HG02943 (cell line): ENCODE results near the gene PNPLA6.
"Not testable (repeated sequence)": the region's sequence is repeated elsewhere in the genome, so short reads cannot be mapped to it uniquely, and the experiment has no call there.

Experiments
- ATAC-seq: cut with Tn5 transposase; IDR thresholded peaks from one replicate; pipeline ENCODE4 v1.9.1; 2021; ENCODE audit warnings: mild to moderate bottlenecking, low read depth, moderate library complexity; ENCODE audit not compliant: unreplicated experiment

PNPLA6 gene

DNA sequence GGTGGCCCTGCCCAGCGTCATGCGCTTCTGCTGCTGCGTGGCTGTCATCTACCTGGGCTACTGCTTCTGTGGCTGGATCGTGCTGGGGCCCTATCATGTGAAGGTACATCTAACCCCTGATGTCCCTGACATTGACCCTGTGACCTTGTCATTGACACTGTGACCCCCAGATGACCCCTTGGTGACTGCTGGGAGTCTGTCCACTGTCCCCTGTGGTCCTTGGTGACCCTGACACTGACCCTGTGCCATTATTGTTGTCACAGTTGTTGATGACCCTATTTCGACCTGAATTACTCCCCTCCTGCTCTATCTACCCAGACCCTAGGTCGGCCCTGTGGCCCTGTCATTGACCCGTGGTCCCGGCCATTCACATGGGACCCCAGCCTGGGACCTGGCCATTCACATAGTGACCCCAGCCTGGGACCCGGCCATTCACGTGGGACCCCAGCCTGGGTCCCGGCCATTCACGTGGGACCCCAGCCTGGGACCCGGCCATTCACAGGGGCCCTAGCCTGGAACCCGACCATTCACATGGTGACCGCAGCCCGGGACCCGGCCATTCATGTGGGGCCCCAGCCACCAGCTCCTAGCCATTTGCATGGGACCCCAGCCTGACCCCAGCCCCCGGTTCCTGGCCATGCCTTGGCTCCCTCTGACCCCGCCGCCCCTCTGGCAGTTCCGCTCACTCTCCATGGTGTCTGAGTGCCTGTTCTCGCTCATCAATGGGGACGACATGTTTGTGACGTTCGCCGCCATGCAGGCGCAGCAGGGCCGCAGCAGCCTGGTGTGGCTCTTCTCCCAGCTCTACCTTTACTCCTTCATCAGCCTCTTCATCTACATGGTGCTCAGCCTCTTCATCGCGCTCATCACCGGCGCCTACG, 5.7 kb upstream of the PNPLA6 start:
- no peak for ATAC-seq

DNA sequence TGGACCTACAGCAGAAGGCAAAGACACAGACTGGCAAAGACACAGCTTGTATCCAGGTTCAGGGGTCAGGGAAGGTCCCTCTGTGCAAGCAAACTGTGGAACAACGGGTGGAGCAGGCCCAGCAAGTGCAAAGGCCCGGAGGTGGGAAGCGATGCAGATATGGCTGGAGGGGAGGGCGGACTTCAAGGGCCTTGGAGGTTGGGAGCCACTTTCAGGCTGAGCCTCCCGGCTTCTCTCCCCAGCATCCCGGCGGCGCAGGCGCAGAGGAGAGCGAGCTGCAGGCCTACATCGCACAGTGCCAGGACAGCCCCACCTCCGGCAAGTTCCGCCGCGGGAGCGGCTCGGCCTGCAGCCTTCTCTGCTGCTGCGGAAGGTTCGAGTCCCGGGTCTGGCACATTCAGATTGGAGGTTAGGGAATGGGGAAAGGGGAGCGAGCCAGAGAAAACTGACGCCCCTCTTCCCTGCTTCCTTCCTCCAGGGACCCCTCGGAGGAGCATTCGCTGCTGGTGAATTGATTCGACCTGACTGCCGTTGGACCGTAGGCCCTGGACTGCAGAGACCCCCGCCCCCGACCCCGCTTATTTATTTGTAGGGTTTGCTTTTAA, 2.1 kb upstream of the PNPLA6 start:
- no peak for ATAC-seq

DNA sequence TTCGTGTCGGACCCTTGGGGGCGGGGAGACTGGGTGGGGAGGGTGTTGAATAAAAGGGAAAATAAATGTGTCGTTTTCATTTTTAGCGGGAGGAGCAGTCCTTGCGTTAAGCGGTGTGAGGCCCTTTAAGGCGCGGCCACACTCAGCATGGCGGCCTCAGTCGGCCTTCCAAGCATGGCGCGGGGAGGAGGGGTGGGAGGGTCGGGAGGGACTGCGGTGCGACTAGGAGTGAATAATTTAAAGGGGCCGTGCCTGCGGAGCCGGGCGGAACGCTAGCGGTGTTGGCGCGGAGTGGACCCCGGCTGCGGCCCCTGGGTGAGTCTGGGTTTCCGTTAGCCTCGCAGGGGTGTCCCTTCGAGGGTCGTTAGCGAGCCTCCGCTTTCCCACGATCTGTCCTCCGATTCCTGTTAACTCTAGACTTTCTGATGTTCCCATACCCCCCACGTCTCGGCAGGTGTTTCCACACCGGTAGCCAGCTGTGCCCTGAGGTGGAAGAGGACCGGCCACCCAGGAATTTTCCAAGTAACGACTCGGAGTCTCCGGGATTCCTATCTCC, 1.5 kb upstream of the PNPLA6 start:
- no peak for ATAC-seq

DNA sequence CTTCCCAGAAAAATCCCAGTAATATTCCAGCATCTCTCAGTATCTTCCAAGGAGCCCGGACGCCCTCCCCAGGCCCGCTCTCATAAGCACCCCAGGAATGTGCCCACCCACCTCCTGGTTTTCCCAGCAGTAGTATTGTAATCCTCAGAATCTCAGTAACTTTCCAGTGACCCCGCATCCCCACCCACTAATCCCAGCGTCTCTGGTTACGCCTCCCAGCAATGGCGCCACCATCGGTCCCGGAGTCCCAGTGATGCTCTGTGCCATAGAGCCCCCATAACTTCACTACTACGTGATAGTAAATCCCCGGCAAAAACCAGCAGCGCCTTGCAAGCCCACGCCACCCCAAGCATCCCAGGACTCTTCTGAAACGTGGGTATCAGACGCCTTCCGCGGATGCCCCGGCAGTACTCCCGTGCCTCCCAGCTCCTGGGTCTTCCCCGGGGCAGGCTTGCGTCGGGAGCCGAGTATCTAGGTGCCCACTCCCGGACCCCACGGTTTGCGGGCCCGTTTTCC, 928 bp upstream of the PNPLA6 start:
- ATAC-seq, result no peak

DNA sequence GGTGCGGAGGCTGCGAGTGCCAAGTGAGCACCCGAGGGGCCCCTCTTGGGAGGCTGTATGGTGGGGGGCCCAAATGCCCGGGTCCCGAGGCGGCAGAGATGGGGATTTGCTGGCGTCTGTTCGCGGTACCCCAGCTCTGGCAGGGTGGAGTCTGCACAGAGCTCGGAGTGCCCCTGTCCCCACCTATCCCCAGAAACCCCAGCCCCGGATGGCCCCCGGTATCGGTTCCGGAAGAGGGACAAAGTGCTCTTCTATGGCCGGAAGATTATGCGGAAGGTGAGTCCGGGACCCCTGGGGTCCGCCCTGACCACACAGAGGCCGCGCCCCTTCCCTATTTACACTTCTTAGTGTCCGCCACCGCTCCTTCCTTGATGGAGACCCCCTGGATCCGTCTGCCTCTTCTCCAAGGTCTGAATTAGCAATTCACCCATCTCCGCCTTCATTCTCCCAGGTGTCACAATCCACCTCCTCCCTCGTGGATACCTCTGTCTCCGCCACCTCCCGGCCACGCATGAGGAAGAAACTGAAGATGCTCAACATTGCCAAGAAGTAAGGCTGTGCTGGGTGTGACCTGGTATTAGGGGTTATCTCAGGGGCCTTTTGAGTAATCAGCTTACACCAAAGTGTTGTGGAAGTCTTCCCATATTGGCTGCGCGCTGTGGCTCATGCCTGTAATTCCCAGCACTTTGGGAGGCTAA, 630 bp downstream of the PNPLA6 start:
- ATAC-seq, result no peak

DNA sequence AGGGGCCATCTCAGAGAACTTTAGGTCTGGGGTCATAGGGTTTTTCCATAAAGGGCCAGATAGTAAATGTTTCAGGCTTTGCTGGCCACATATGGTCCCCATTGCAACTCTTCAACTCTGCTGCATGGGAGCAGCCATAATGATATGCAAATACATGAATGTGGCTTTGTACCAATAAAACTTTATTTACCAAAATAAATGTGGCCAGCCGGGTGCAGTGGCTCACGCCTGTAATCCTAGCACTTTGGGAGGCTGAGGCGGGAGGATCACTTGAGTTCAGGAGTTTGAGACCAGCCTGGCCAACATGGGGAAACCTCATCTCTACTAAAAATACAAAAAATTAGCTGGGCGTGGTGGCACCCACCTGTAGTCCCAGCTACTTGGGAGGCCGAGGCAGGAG, 3.5 kb downstream of the PNPLA6 start:
- ATAC-seq, result not testable (repeated sequence)

DNA sequence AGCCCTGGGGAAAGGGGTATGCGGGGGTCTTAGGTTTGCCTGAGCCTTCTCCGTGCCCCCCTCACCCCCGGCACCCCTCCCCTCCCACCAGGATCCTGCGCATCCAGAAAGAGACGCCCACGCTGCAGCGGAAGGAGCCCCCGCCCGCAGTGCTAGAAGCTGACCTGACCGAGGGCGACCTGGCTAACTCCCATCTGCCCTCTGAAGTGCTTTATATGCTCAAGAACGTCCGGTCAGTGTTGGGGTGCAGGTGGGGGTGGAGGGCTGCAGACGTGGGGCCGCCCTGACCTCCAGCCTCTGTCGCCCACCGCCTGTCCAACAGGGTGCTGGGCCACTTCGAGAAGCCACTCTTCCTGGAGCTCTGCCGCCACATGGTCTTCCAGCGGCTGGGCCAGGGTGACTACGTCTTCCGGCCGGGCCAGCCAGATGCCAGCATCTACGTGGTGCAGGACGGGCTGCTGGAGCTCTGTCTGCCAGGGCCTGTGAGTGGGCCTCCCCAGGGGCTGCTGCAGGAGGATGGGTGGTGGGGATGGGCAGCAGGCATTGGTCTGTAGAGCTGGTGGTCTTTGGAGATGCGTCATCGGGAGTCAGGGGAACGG, 4.4 kb downstream of the PNPLA6 start:
- no peak for ATAC-seq

DNA sequence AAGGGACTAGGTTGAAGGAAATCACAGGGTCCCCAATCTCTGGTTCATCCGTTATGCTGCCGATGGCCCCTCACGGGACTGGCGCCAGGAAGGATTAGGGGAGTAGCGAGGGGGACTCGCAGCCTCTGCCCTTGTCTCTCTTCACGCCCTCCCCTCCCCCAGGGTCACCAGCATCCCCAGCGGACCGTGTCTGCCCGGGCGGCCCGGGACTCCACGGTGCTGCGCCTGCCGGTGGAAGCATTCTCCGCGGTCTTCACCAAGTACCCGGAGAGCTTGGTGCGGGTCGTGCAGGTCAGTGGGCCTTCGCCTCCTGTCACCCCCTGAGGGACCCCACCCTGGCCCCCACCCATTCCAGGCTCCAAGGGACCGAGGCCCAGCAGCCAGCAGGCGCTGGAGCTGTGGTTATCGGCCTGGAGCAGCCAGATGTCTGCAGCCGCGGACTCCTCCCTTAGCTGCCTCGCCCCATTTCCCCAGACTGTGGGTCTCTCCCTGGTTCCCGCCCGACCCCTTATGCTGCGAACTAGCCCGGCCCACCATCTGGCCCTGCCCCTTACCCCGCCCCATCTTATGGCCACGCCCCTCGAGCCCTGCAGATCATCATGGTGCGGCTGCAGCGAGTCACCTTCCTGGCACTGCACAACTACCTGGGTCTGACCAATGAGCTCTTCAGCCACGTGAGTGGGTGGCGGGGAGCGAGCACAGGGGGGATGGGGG, 5.4 kb downstream of the PNPLA6 start:
- ATAC-seq, result no peak

DNA sequence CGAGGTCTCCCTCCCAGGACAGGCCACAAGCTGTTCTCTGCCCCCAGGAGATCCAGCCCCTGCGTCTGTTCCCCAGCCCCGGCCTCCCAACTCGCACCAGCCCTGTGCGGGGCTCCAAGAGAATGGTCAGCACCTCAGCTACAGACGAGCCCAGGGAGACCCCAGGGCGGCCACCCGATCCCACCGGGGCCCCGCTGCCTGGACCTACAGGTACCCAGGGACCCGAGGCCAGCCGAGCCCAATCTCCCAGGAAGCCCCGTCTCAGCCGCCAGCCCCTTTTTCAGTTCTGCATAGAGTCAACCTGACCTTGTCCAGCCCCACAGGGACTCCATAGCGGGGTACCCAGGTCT, 5.9 kb downstream of the PNPLA6 start:
- ATAC-seq, result no peak

DNA sequence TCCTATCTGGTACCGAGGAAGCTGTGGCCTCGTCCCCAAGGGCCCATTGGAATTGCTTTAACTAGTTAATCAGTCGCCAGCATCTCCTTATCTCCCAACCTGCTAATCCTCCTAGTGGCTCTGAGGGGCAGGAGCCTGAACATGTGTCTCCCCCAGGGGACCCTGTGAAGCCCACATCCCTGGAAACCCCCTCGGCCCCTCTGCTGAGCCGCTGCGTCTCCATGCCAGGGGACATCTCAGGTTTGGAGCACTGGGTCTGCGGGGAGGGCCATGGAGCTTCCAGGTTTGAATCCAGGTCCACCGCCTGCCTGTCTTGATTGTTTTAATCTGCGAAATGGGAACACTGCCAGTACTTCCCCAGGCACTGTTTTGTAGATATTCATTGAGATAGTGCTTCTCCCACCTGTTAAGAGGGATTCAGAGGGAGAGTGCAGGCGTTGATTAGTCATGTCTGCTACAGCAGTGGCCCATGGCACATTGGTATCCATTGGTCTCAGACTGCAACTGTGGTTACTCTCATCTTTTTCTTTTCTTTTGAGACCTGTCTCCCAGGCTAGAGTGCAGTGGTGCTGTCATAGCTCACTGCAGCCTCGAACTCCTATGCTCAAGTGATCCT, 6.4 kb downstream of the PNPLA6 start:
- no peak for ATAC-seq

DNA sequence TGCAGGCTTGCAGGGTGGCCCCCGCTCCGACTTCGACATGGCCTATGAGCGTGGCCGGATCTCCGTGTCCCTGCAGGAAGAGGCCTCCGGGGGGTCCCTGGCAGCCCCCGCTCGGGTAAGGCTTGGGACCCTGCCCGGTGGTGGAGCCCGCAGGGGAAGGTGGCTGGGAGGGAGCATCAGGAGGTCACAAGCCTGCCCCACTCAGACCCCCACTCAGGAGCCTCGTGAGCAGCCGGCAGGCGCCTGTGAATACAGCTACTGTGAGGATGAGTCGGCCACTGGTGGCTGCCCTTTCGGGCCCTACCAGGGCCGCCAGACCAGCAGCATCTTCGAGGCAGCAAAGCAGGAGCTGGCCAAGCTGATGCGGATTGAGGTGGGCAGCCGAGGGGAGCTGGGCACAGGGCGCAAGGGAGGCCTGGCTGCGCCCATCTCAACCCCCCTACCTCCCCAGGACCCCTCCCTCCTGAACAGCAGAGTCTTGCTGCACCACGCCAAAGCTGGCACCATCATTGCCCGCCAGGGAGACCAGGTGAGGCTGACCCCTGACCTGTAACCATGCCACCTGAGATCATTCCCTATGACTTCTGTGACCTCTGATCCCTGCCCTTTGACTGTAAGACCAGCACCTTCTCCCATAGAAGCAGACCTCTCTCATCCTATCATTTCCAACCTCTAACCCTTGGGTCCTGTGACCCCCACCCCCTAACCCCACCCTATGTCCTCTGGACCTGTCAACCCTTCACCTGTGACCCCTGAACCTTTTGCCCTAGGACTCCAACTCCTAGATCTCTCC, 7.2 kb downstream of the PNPLA6 start:
- no peak for ATAC-seq

DNA sequence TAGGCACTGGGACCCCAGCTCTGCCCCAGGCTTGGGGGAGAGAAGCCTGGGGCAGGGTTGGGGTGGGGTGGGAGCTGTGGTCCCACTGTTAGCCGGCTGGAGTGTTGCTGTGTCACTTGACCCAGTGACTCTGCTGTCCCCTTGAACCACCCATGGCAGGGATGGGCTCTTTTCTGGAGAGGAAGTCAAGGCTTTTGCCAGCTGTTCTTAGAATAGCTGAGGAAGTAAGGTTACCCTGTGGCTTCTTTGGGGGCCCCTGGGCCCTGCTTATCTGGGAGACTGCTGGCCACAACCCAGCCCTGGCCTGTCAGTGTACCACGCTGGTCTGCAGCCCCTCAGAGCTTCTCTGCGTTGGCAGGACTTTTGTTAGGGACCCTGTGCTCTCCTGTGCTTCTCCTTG, 9.1 kb downstream of the PNPLA6 start:
- no peak for ATAC-seq

DNA sequence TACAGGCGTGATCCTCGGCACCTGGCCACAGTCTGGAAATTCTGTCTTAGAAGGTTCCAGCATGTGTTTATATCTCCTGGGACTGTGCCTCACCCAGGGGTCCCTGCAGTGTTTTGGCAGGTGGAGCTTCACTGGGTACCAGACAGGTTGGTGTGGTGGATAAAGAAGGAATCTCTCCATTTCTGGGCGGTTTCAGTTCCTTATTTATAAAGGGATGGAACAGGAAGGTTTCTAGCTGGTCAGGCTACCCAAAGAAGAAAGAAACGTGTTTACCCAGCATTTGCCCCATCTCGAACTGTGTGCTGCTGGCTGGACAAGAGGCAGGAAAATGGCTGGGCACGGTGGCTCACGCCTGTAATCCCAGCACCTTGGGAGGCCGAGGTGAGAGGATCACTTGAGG, 9.8 kb downstream of the PNPLA6 start:
- ATAC-seq, result no peak

DNA sequence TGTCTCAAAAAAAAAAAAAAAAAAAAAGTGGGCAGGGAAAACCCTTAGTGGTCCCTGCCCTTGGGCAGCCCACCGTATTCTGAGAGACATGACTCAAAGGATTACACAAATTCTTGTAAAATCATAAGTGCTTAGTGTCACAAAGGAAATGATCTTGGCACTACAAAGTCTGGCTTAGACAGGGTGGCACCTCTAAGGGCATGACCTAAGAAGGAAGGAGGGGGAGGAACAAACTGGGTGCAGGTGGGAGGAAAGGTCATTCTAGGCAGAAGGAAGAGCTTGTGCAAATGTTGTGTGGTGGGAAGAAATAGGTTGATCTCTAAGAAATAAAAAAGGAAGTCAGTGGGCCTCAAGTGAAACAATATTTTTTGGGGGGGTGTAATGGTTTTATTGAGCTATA, 10.4 kb downstream of the PNPLA6 start:
- no peak for ATAC-seq

DNA sequence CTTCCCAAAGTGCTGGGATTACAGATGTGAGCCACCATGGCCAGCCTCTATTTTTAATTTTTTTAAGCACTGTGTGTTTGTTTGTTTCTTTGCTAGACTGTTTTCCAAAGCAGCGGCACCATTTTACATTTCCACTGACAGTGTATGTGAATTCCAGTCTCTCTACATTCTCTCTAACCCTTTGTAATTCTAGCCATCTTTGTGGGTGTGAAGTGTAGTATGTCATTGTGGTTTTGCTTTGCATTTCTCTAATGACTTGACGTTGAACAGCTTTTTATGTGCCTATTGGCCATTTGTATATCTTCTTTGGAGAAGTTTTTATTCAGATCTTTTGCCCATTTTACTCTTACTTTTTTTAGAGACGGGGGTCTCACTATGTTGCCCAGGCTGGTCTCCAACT, 11.6 kb downstream of the PNPLA6 start:
- no peak for ATAC-seq

DNA sequence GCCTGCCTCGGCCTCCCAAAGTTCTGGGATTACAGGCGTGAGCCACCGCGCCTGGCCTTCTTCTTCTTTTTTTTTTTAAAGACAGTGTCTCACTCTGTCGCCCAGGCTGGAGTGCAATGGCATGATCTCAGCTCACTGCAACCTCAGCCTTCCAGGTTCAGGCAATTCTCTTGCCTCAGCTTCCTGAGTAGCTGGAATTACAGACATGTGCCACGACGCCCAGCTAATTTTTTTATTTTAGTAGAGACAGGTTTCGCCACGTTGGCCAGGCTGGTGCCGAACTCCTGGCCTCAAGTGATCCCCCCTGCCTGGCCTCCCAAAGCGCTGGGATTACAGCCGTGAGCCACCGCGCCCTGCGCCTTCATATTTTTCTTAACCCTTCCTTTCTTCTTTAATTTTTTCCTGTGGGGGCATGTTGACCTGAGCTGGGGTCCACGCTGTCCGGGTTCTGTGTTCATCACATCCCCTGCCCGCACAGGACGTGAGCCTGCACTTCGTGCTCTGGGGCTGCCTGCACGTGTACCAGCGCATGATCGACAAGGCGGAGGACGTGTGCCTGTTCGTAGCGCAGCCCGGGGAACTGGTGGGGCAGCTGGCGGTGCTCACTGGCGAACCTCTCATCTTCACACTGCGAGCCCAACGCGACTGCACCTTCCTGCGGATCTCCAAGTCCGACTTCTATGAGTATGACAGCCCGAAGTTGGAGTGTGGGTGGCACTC, 14.1 kb downstream of the PNPLA6 start:
- no peak for ATAC-seq

DNA sequence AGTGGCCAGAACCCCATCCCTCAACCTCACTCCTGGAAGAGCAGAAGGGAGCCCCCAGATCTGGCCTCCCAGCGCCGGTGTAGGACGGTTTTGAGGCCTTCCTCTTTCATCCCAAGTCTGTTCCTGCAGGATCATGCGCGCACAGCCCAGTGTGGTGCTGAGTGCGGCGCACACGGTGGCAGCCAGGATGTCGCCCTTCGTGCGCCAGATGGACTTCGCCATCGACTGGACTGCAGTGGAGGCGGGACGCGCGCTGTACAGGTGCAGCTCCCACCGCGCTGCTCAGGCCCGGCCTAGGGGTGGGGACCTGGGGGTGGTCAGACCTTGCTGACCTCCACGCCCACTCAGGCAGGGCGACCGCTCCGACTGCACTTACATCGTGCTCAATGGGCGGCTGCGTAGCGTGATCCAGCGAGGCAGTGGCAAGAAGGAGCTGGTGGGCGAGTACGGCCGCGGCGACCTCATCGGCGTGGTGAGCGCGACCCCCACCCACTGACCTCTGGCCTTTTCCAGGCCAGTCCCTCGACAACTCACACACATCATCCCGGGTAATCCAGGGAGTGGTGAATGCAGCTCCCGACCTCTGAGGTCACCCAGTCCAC, 14.8 kb downstream of the PNPLA6 start:
- ATAC-seq, result no peak
